Caco-2 (cell line): ENCODE data around the gene TOMM6. TPM values are rescaled to one million over a fixed set of nuclear protein-coding genes. Genes with fewer than 3 reads are reported as not detected.
A peak's percentile ranks its signal among the peaks of the same experiment; 100 is the strongest.

Experiments
- Bru-seq: library from RNA; stranded (reverse); fragments of 400-500 nt; gene quantifications from one replicate; lab custom pipeline; 2021; lab: Mats Ljungman, UMichigan
- BruChase-seq, 2 experiments: library from RNA; stranded (reverse); fragments of 400-500 nt; gene quantifications; one replicate each; lab custom pipeline; 2021; lab: Mats Ljungman, UMichigan
- BruUV-seq: library from RNA; stranded (reverse); fragments of 400-500 nt; replicated peaks from 2 replicates; lab custom pipeline; 2021; lab: Mats Ljungman, UMichigan
- CTCF ChIA-PET: fragments of 300-600 bp; sonication (Branson Sonifier 250); formaldehyde crosslinking; loops from one replicate; lab custom pipeline; 2022; ENCODE audit warnings: antibody characterized with exemption; lab: Charles Lee
- POLR2A ChIA-PET: fragments of 300-600 bp; sonication (Branson Sonifier 250); formaldehyde crosslinking; loops from one replicate; lab custom pipeline; 2022; ENCODE audit warnings: antibody characterized with exemption; lab: Charles Lee
- DNase-seq, 2 experiments: peaks; one replicate each; pipeline versions ENCODE4 v3.0.0 to v3.0.0-alpha.2; 2020 to 2022
- H3K27me3 ChIP-seq: replicated peaks from 2 replicates; pipeline ENCODE4 v1.6.0; 2011; ENCODE audit warnings: low read length; ENCODE audit not compliant: control insufficient read depth, insufficient read depth
- H3K36me3 ChIP-seq: 2 replicates; pipeline ENCODE4 v1.5.1; 2011; ENCODE audit warnings: low read length; ENCODE audit not compliant: control insufficient read depth, insufficient read depth
- H3K4me1 ChIP-seq: fragments of 250-450 bp; sonication (Bioruptor Pico); 2 replicates; pipeline ENCODE4 v1.5.1; 2020; ENCODE audit warnings: mild to moderate bottlenecking
- H3K4me3 ChIP-seq: 2 replicates; pipeline ENCODE4 v1.5.1; 2011; ENCODE audit warnings: low read depth, mild to moderate bottlenecking, control low read depth, low read length
- H3K9me3 ChIP-seq: fragments of 250-450 bp; sonication (Bioruptor Pico); 2 replicates; pipeline ENCODE4 v1.5.1; 2020; ENCODE audit warnings: mild to moderate bottlenecking, moderate library complexity
- H3K27ac Mint-ChIP-seq: one replicate; pipeline ENCODE4 v1.8.0; 2022; ENCODE audit warnings: mixed read lengths; ENCODE audit not compliant: unreplicated experiment
- H3K27me3 Mint-ChIP-seq: one replicate; pipeline ENCODE4 v1.8.0; 2022; ENCODE audit warnings: mixed read lengths; ENCODE audit not compliant: insufficient read depth, unreplicated experiment
- H3K36me3 Mint-ChIP-seq: one replicate; pipeline ENCODE4 v1.8.0; 2022; ENCODE audit warnings: mild to moderate bottlenecking, mixed read lengths; ENCODE audit not compliant: insufficient read depth, unreplicated experiment
- H3K4me1 Mint-ChIP-seq: one replicate; pipeline ENCODE4 v1.8.0; 2022; ENCODE audit warnings: low read depth, mixed read lengths; ENCODE audit not compliant: unreplicated experiment
- H3K4me3 Mint-ChIP-seq: one replicate; pipeline ENCODE4 v1.8.0; 2022; ENCODE audit warnings: mild to moderate bottlenecking, moderate library complexity, mixed read lengths; ENCODE audit not compliant: unreplicated experiment
- H3K9me3 Mint-ChIP-seq: one replicate; pipeline ENCODE4 v1.8.0; 2022; ENCODE audit warnings: mixed read lengths; ENCODE audit not compliant: unreplicated experiment
- CTCF ChIP-seq, 2 experiments: fragments of 200-600 bp in 1 of 2; IDR thresholded peaks; 1 replicate in 1 of 2; 2 replicates in 1 of 2; pipeline versions ENCODE4 v1.5.1 to v1.8.0; 2011 to 2022; ENCODE audit warnings: antibody characterized with exemption in 1 of 2, control low read depth in 1 of 2, inconsistent platforms in 1 of 2, low read depth in 1 of 2, low read length in 1 of 2, mild to moderate bottlenecking in 1 of 2, moderate library complexity in 1 of 2; ENCODE audit not compliant: insufficient read depth in 1 of 2, severe bottlenecking in 1 of 2, unreplicated experiment in 1 of 2
- intact Hi-C: fragments of 100-400 bp; cut with micrococcal nuclease; formaldehyde crosslinking; loops from one replicate; pipeline ENCODE4 v1.10.0; 2022; ENCODE audit not compliant: unreplicated experiment
- long read RNA-seq: library from polyadenylated mRNA; stranded (forward); transcript quantifications from one replicate; pipeline ENCODE4 v2.0.0, GENCODE V29; 2022
- total RNA-seq: library from RNA; stranded (reverse); gene quantifications from 2 replicates; pipeline ENCODE4 v1.2.3, GENCODE V29; 2022

TOMM6 gene
- total RNA-seq: 224 and 260 TPM in 2 replicates
- Bru-seq, nascent RNA: percentile 98 among the genes with signal in this experiment
- BruChase-seq, experiment 1, labeled RNA remaining after a 2-hour chase: percentile 97 among the genes with signal in this experiment
- percentile 99 among the genes with signal in this experiment for BruChase-seq, experiment 2, labeled RNA remaining after a 6-hour chase
- long read RNA-seq, transcript TOMM6-202 (3 exons, 637 nt): minor isoform, 22 of 149 reads
- long read RNA-seq, transcript TOMM6-201 (3 exons, 595 nt): major isoform, 127 of 149 reads
- long read RNA-seq, partial matches to known transcripts: 0 of 149 reads
- long read RNA-seq, other reads (novel, unspliced or antisense): 0 of 149 reads

- TF ChIP-seq CTCF (IDR thresholded peaks at IDR 0.05; ENCODE audit: insufficient read depth in 1 of 2, low read depth in 1 of 2, low read length in 1 of 2, severe bottlenecking in 1 of 2, unreplicated experiment in 1 of 2): peak; percentile 82 to 89
- H3K36me3 Mint-ChIP-seq: peaks cover 57% of the 10 kb centered on the region
- TSS peak; percentile 51 for BruUV-seq
These were observed at the start of gene TOMM6 for GRCh38 chr6:41787219-41787917. Gene TOMM6, plus strand, starts transcription at chr6:41787694. Its CDS starts 4 bp downstream, at chr6:41787698.

GRCh38 chr6:41739041-41739440 lies 48.5 kb upstream of the TOMM6 start:
- BruUV-seq: no TSS peak
- Mint-ChIP-seq H3K4me1 (peaks cover 27% of the 10 kb centered on the region), H3K36me3 (peaks cover 14% of the 10 kb centered on the region), H3K27ac (peak overlapping the region; percentile 70), H3K27me3 (no peaks in the 10 kb centered on the region), H3K9me3 (no peaks in the 10 kb centered on the region), H3K4me3 (peak overlapping the region; percentile 20)
- intact Hi-C loops: no loop called here
- peak; percentile 49 to 74 for DNase-seq
- Histone ChIP-seq H3K4me1 (peaks cover 66% of the 10 kb centered on the region), H3K27me3 (no peaks in the 10 kb centered on the region), H3K36me3 (no peaks in the 10 kb centered on the region), H3K4me3 (no peak overlapping the region), H3K9me3 (no peaks in the 10 kb centered on the region)
- TF ChIP-seq CTCF (IDR thresholded peaks at IDR 0.05; ENCODE audit: insufficient read depth in 1 of 2, low read depth in 1 of 2, low read length in 1 of 2, severe bottlenecking in 1 of 2, unreplicated experiment in 1 of 2): no peak
- ChIA-PET POLR2A (no interaction called here), CTCF (no interaction called here)

More at GRCh38 chr6:41787219-41787917, at the start of gene TOMM6:
- ChIA-PET CTCF (interaction anchor here (1.2 to 2.6 kb wide), 14 partner anchors 9 to 454 kb away, joined by 3 to 23 read pairs (median 9); partner anchors contain the start of genes BYSL, MED20, TAF8 and TFEB), POLR2A (interaction anchor here (0.6 to 1.5 kb wide), 6 partner anchors 9 to 417 kb away, joined by 3 to 10 read pairs (median 5); partner anchors contain the start of genes BYSL and MED20)
- peak; percentile 93 to 96 for DNase-seq
- no peaks in the 10 kb centered on the region for H3K9me3 ChIP-seq
- peaks cover 7% of the 10 kb centered on the region; the same call in 1 of the 2 replicates for H3K4me1 ChIP-seq
- peaks cover 2% of the 10 kb centered on the region for H3K36me3 ChIP-seq
- peak within 1 kb of the TSS; percentile 89 for H3K4me3 Mint-ChIP-seq
- peak within 1 kb of the TSS; percentile 86 for H3K4me3 ChIP-seq
- intact Hi-C loops: loop anchor here (2.0 to 5.0 kb wide), 2 partner anchors 60 to 133 kb away; partner anchors contain the start of genes BYSL and MED20
- H3K9me3 Mint-ChIP-seq: no peaks in the 10 kb centered on the region
- H3K27me3 Mint-ChIP-seq: no peaks in the 10 kb centered on the region
- H3K4me1 Mint-ChIP-seq: peaks cover 9% of the 10 kb centered on the region
- no peaks in the 10 kb centered on the region for H3K27me3 ChIP-seq
- H3K27ac Mint-ChIP-seq: peak within 1 kb of the TSS; percentile 98
